Subcutaneous abdominal adipose tissue (tissue), 5 donors: ENCODE results near the gene STK36.

ENCODE experiments used
- H3K27ac ChIP-seq: one replicate; pipeline ENCODE4 v1.7.0; 2013; ENCODE audit warnings: low read depth, mild to moderate bottlenecking, inconsistent platforms, low read length, moderate library complexity
- H3K27me3 ChIP-seq, 5 donors: one replicate each; pipeline ENCODE4 v1.7.0; 2013; ENCODE audit warnings: low read length in 5 of 5, inconsistent platforms in 1 of 5; ENCODE audit not compliant: control insufficient read depth in 5 of 5, insufficient read depth in 4 of 5
- H3K36me3 ChIP-seq, 5 donors: one replicate each; pipeline ENCODE4 v1.7.0; 2013; ENCODE audit warnings: low read length in 5 of 5; ENCODE audit not compliant: control insufficient read depth in 5 of 5, insufficient read depth in 5 of 5
- H3K4me1 ChIP-seq, 5 donors: one replicate each; pipeline ENCODE4 v1.7.0; 2013; ENCODE audit warnings: low read length in 5 of 5, mild to moderate bottlenecking in 3 of 5, moderate library complexity in 1 of 5; ENCODE audit not compliant: control insufficient read depth in 5 of 5, insufficient read depth in 5 of 5
- H3K4me3 ChIP-seq, 5 donors: one replicate each; pipeline ENCODE4 v1.7.0; 2013; ENCODE audit warnings: low read length in 5 of 5, low read depth in 1 of 5
- H3K9ac ChIP-seq, 5 donors: one replicate each; pipeline ENCODE4 v1.7.0; 2013; ENCODE audit warnings: low read length in 5 of 5, mild to moderate bottlenecking in 4 of 5, moderate library complexity in 3 of 5
- H3K9me3 ChIP-seq, 5 donors: one replicate each; pipeline ENCODE4 v1.7.0; 2013; ENCODE audit warnings: low read length in 5 of 5; ENCODE audit not compliant: control insufficient read depth in 5 of 5
- donor health status: healthy.
- donor health status: healthy.
- donor health status: healthy.
- donor health status: healthy.
- donor health status: healthy.

Gene STK36

GRCh38 chr2:218642786-218643185 is 29.1 kb upstream of the STK36 start:
- H3K9ac ChIP-seq: no peak overlapping the region
- H3K4me1 ChIP-seq: peaks cover 0 to 12% (median 0%) of the 10 kb centered on the region in 5 donors
- H3K9me3 ChIP-seq: no peaks in the 10 kb centered on the region
- H3K4me3 ChIP-seq: no peak overlapping the region
- H3K27me3 ChIP-seq: no peaks in the 10 kb centered on the region
- H3K36me3 ChIP-seq: peaks cover 10 to 89% (median 79%) of the 10 kb centered on the region in 5 donors
- no peak overlapping the region for H3K27ac ChIP-seq

- no peak overlapping the region for H3K27ac ChIP-seq
Observed at GRCh38 chr2:218643751-218644310, 28.1 kb upstream of the STK36 start.

GRCh38 chr2:218644721-218645120 is 27.2 kb upstream of the STK36 start:
- Histone ChIP-seq H3K27ac (peak overlapping the region; percentile 37), H3K9me3 (no peaks in the 10 kb centered on the region), H3K36me3 (peaks cover 12 to 90% (median 81%) of the 10 kb centered on the region in 5 donors), H3K4me3 (no peak overlapping the region), H3K4me1 (peaks cover 0 to 12% (median 0%) of the 10 kb centered on the region in 5 donors), H3K27me3 (no peaks in the 10 kb centered on the region), H3K9ac (no peak overlapping the region)

More at GRCh38 chr2:218643751-218644310, 28.1 kb upstream of the STK36 start:
- Histone ChIP-seq H3K9ac (no peak overlapping the region), H3K27me3 (no peaks in the 10 kb centered on the region), H3K4me3 (no peak overlapping the region), H3K9me3 (no peaks in the 10 kb centered on the region), H3K4me1 (peaks cover 0 to 12% (median 0%) of the 10 kb centered on the region in 5 donors), H3K36me3 (peaks cover 8 to 89% (median 79%) of the 10 kb centered on the region in 5 donors)

DNA sequence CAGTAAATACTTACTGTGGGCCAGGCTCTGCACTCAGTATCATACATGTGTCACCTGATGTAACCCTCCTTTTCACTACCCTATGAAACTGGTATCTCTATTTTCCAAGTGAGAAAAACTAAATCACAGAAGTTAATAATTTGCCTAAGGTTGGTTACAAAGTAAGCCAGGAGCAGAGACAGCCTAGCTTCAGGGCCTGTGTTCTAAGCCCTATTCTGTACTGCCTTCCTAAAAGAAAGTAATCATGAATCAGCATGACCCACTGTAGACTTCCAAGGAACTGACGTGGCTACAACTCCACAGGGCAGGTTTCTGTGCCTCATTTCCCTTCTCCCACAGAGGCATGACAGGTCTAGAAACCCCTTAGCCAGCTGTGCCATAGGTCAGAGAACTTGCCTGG is 26.8 kb upstream of the STK36 start:
- no peak overlapping the region for H3K4me3 ChIP-seq
- peaks cover 14 to 92% (median 83%) of the 10 kb centered on the region in 5 donors for H3K36me3 ChIP-seq
- H3K4me1 ChIP-seq: peaks cover 0 to 12% (median 0%) of the 10 kb centered on the region in 5 donors
- H3K9ac ChIP-seq: peak overlapping the region in 1 of 5 donors; percentile 10
- no peaks in the 10 kb centered on the region for H3K27me3 ChIP-seq
- H3K27ac ChIP-seq: peak overlapping the region; percentile 37
- H3K9me3 ChIP-seq: no peaks in the 10 kb centered on the region

DNA sequence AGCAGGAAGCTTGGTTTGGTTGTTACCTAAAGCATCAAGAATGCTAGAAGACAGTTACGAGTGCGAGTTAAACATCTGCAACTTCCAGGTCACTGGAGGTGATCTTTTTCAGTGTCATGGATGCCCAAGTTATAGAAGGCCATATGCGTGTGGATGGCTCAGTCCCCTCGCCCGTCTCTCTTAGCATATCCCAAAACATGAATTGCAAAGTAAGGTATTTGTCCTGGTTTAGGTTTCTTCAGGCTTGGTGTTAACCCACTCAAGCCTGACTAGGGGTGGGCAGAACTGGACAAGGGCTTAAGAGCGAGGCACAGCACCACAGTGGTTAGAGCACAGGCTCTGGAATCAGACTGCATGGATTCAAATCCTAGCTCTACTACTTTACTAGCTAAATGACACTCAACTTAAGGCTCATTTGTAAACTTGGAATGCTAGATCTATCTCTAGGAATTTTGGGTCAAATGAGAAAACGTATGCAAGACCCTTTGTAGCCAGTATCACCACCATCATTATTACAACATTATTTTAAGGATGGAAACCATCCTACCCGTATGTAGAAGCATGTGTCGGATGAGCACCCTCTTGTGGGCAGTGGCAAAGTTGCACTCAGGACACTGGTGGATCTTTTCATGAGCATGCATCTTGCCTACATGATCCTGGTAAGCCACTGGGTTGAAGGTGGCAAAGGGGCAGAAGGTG is 23.6 kb upstream of the STK36 start:
- Histone ChIP-seq H3K27ac (no peak overlapping the region), H3K36me3 (peaks cover 17 to 96% (median 78%) of the 10 kb centered on the region in 5 donors), H3K4me3 (no peak overlapping the region), H3K4me1 (peaks cover 0 to 12% (median 0%) of the 10 kb centered on the region in 5 donors), H3K9ac (no peak overlapping the region), H3K9me3 (no peaks in the 10 kb centered on the region), H3K27me3 (no peaks in the 10 kb centered on the region)

GRCh38 chr2:218648787-218649100 is 23.1 kb upstream of the STK36 start:
- no peak overlapping the region for H3K4me3 ChIP-seq
- H3K9ac ChIP-seq: no peak overlapping the region
- H3K4me1 ChIP-seq: peaks cover 0 to 12% (median 0%) of the 10 kb centered on the region in 5 donors
- H3K27me3 ChIP-seq: no peaks in the 10 kb centered on the region
- H3K27ac ChIP-seq: no peak overlapping the region
- no peaks in the 10 kb centered on the region for H3K9me3 ChIP-seq
- peaks cover 17 to 96% (median 76%) of the 10 kb centered on the region in 5 donors for H3K36me3 ChIP-seq

GRCh38 chr2:218655751-218656150 is 16.1 kb upstream of the STK36 start:
- Histone ChIP-seq H3K27me3 (no peaks in the 10 kb centered on the region), H3K36me3 (peaks cover under 1 to 58% (median 37%) of the 10 kb centered on the region in 5 donors), H3K27ac (no peak overlapping the region), H3K4me3 (no peak overlapping the region), H3K9me3 (no peaks in the 10 kb centered on the region), H3K9ac (peak overlapping the region in 1 of 5 donors; percentile 11), H3K4me1 (peaks cover 5 to 23% (median 19%) of the 10 kb centered on the region in 5 donors)

- H3K27ac ChIP-seq: peak overlapping the region; percentile 67
- H3K27me3 ChIP-seq: no peaks in the 10 kb centered on the region
- H3K9ac ChIP-seq: peak overlapping the region; percentile 37 to 90 (median 74)
- peaks cover 4 to 53% (median 44%) of the 10 kb centered on the region in 5 donors for H3K36me3 ChIP-seq
- no peaks in the 10 kb centered on the region for H3K9me3 ChIP-seq
- peak overlapping the region; percentile 71 to 89 (median 84) for H3K4me3 ChIP-seq
- H3K4me1 ChIP-seq: peaks cover 5 to 23% (median 19%) of the 10 kb centered on the region in 5 donors
Observed at GRCh38 chr2:218658671-218659257, 13.1 kb upstream of the STK36 start.

DNA sequence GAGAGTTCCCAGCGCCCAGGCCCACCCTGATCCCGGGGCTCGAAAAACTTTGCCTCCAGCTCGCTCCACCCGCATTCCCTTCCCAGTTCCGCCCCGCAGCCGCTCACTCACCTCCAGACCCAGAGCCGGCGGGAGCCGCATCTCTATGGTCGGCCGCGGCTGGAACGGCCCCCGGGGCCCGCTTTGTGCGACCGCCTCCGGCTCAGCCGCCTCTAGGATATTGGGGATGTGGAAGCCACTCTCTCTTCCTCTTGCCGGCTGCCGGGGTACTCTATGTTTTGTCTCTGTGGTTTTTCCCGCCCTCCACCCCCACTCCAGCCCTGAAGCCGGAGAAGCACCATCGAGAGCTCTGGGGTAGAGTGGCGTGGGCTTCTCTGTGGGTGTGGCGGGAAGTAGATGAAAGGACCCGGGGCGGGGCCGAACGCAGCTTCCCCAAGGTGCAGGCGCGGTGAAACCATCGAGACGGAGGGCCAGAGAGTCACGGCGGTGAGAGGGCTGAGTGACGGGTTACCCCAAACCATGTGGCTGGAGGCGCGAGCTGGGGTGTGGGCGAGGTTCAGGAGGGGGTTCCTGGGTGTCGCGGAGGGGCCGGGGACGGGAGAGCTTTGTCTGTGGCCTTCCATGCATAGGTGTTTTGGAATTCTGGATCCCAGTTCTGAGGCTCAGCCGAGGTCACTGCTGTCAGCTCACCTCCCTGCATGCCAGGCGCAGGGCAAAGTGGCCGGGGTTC is 12.5 kb upstream of the STK36 start, which contains the start of the genes BCS1L and ZNF142:
TSS of gene BCS1L (plus strand) at position 426 of the 730 bp plus-strand sequence. CDS start 1,305 bp downstream, outside the sequence.
TSS of gene ZNF142 (minus strand) at position 366 of the 730 bp plus-strand sequence. CDS start 3,194 bp downstream, outside the sequence.
- Histone ChIP-seq H3K4me3 (peak within 1 kb of the TSS; percentile 71 to 89 (median 84)), H3K27ac (peak within 1 kb of the TSS; percentile 67), H3K27me3 (no peaks in the 10 kb centered on the region), H3K4me1 (peaks cover 5 to 23% (median 19%) of the 10 kb centered on the region in 5 donors), H3K36me3 (peaks cover 4 to 53% (median 48%) of the 10 kb centered on the region in 5 donors), H3K9ac (peak within 1 kb of the TSS; percentile 37 to 90 (median 74)), H3K9me3 (no peaks in the 10 kb centered on the region)
